Measurements from ENCODE around the gene POTEI. TPM values are rescaled to one million over a fixed set of nuclear protein-coding genes. Genes with fewer than 3 reads are reported as not detected.
"Not testable (repeated sequence)": the region's sequence is repeated elsewhere in the genome, so short reads cannot be mapped to it uniquely, and the experiment has no call there.

Gene POTEI
- total and polyA plus RNA-seq, 2 donors, result 0.14 TPM

DNA sequence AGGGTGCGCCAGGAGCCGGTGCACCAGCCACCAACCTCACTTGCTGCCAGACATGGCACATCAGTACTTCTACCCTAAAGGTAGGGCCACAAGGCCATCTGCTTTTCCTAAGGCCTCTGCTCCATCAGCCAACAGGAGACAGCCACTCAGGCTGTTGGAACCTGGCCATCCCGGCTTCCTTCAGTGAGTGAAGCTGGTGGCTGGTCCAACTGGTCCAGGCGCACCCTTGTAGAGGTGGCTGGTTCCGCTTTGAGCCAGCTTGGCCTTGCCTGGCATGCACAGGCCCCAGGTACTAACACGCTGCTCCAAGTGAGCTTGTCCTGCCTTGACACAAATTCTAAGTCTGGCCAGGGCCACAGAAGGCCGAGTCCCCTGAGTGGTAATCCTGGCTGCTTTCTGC, 58.8 kb downstream of the POTEI start:
- 95% methylated on average over 5 of the region's 7 CpGs for WGBS
- H3K27ac ChIP-seq (ENCODE audit: low read depth in 1 of 2, low read length in 1 of 2); H3K27me3 ChIP-seq (ENCODE audit: control insufficient read depth in 2 of 2, insufficient read depth in 1 of 2, low read length in 1 of 2); H3K4me1 ChIP-seq (ENCODE audit: control insufficient read depth in 2 of 2, insufficient read depth in 2 of 2, low read length in 2 of 2); H3K9me3 ChIP-seq (ENCODE audit: control insufficient read depth in 2 of 2, insufficient read depth in 1 of 2, low read length in 1 of 2); H3K4me3 ChIP-seq (ENCODE audit: low read length in 2 of 2); DNase-seq (ENCODE audit: low read depth in 6 of 9, low spot score in 9 of 9); H3K36me3 ChIP-seq (ENCODE audit: control insufficient read depth in 2 of 2, insufficient read depth in 2 of 2, low read length in 1 of 2): not testable (repeated sequence)

DNA sequence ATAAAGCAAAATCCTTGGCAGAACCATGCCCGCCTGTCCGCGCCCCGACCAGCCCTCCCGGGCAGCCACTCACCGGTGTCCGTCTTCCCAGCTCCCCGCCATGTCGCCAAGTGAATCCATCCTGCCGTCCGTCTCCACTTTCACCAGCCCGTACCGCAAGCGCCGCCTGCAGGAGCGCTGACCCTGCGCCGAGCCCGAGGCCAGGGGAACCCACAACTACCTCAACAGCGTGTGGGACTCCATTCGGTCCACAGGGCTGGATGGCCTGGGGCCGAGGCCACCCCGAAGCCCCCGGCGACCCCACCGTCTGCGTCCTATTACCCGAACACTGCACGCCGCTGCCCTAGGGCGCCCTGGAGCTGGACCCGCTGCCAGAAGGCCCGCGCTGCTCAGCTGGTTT, 81.5 kb downstream of the POTEI start:
- not testable (repeated sequence) for H3K36me3 ChIP-seq (ENCODE audit: control insufficient read depth in 2 of 2, insufficient read depth in 2 of 2, low read length in 1 of 2); H3K4me1 ChIP-seq (ENCODE audit: control insufficient read depth in 2 of 2, insufficient read depth in 2 of 2, low read length in 2 of 2); H3K4me3 ChIP-seq (ENCODE audit: low read length in 2 of 2); H3K27ac ChIP-seq (ENCODE audit: low read depth in 1 of 2, low read length in 1 of 2); DNase-seq (ENCODE audit: low read depth in 6 of 9, low spot score in 9 of 9); H3K9me3 ChIP-seq (ENCODE audit: control insufficient read depth in 2 of 2, insufficient read depth in 1 of 2, low read length in 1 of 2); H3K27me3 ChIP-seq (ENCODE audit: control insufficient read depth in 2 of 2, insufficient read depth in 1 of 2, low read length in 1 of 2)
- WGBS, result 4% methylated on average over 34 of the region's 34 CpGs

DNA sequence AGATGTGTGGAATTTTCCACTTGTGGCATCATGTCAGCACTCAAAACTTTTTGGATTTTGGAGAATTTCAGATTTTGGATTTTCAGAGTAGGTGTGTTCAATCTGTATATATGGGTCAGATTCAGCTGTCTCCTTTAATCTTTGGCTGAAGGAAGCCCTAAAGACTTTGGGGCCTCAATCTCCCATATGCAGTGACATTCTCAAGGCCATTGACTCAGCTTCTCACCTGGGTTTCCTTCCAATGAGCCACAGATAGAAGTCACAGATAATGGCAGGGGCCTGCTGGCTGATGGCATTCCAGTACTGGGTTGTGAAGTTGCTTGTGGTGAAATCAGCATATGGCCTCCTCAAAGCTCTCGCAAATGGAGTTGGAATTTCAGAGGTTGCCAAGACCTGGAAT, 90.3 kb downstream of the POTEI start:
- H3K4me1 ChIP-seq (ENCODE audit: control insufficient read depth in 2 of 2, insufficient read depth in 2 of 2, low read length in 2 of 2); H3K9me3 ChIP-seq (ENCODE audit: control insufficient read depth in 2 of 2, insufficient read depth in 1 of 2, low read length in 1 of 2); H3K27ac ChIP-seq (ENCODE audit: low read depth in 1 of 2, low read length in 1 of 2); H3K27me3 ChIP-seq (ENCODE audit: control insufficient read depth in 2 of 2, insufficient read depth in 1 of 2, low read length in 1 of 2); H3K36me3 ChIP-seq (ENCODE audit: control insufficient read depth in 2 of 2, insufficient read depth in 2 of 2, low read length in 1 of 2); DNase-seq (ENCODE audit: low read depth in 6 of 9, low spot score in 9 of 9); H3K4me3 ChIP-seq (ENCODE audit: low read length in 2 of 2): not testable (repeated sequence)
- WGBS, result 100% methylated on average over 1 of the region's 1 CpG

DNA sequence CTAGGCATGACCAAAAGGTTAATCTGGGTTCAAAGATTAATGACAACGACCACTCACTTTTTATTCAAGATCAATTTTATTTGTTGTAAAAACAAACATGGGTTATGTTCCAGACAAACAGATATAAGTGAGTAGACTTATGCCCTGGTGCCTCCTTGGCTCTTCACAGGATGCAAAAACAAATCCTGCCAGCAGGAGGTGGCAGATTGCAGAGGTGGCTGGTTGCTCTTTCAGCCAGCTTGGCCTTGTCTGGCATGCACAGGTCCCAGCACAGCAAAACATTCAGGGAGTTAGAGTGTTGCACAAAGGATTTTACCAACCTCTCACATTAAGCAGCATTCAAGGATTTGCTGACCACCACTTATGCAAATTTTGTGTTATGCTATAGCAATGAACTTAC, 92.4 kb downstream of the POTEI start:
- H3K27me3 ChIP-seq (ENCODE audit: control insufficient read depth in 2 of 2, insufficient read depth in 1 of 2, low read length in 1 of 2); H3K27ac ChIP-seq (ENCODE audit: low read depth in 1 of 2, low read length in 1 of 2); DNase-seq (ENCODE audit: low read depth in 6 of 9, low spot score in 9 of 9); H3K4me3 ChIP-seq (ENCODE audit: low read length in 2 of 2); H3K36me3 ChIP-seq (ENCODE audit: control insufficient read depth in 2 of 2, insufficient read depth in 2 of 2, low read length in 1 of 2); H3K9me3 ChIP-seq (ENCODE audit: control insufficient read depth in 2 of 2, insufficient read depth in 1 of 2, low read length in 1 of 2); H3K4me1 ChIP-seq (ENCODE audit: control insufficient read depth in 2 of 2, insufficient read depth in 2 of 2, low read length in 2 of 2): not testable (repeated sequence)
- WGBS, result 93% methylated on average over 1 of the region's 1 CpG

Other genes starting within 250 kb of the POTEI start
- gene IMP4, start 166.4 kb downstream of the POTEI start, total RNA-seq, result 47.5 TPM
- gene IMP4, start 166.4 kb downstream of the POTEI start, polyA plus RNA-seq, result 47.4 TPM
- 9.2 TPM for gene PTPN18, start 153.3 kb downstream of the POTEI start, total RNA-seq
- gene PTPN18, start 153.3 kb downstream of the POTEI start, polyA plus RNA-seq, result 29.3 TPM
- 0.66 TPM for gene CFC1B, start 11.9 kb upstream of the POTEI start, total RNA-seq
- not detected for gene CFC1B, start 11.9 kb upstream of the POTEI start, polyA plus RNA-seq
- 11.4 TPM for gene CFC1, start 90.2 kb upstream of the POTEI start, total RNA-seq
- gene CFC1, start 90.2 kb upstream of the POTEI start, polyA plus RNA-seq, result 2.6 TPM
- 0.09 TPM for gene POTEJ, start 102.1 kb upstream of the POTEI start, total RNA-seq
- gene POTEJ, start 102.1 kb upstream of the POTEI start, polyA plus RNA-seq, result 0.02 TPM
- gene GPR148, start 219.7 kb upstream of the POTEI start, total RNA-seq, result not detected
- gene GPR148, start 219.7 kb upstream of the POTEI start, polyA plus RNA-seq, result 0.05 TPM
- under 0.01 TPM for gene AMER3, start 246.2 kb upstream of the POTEI start, total RNA-seq
- 0.02 TPM for gene AMER3, start 246.2 kb upstream of the POTEI start, polyA plus RNA-seq

Data from thymus (tissue), 11 donors.